ENCODE measurements around the gene MARVELD2. TPM values are rescaled to one million over a fixed set of nuclear protein-coding genes. Genes with fewer than 3 reads are reported as not detected.
"Not testable (repeated sequence)": the region's sequence is repeated elsewhere in the genome, so short reads cannot be mapped to it uniquely, and the experiment has no call there.

MARVELD2 gene
- total RNA-seq, 1 experiment from 2014 or later: 21.6 TPM

DNA sequence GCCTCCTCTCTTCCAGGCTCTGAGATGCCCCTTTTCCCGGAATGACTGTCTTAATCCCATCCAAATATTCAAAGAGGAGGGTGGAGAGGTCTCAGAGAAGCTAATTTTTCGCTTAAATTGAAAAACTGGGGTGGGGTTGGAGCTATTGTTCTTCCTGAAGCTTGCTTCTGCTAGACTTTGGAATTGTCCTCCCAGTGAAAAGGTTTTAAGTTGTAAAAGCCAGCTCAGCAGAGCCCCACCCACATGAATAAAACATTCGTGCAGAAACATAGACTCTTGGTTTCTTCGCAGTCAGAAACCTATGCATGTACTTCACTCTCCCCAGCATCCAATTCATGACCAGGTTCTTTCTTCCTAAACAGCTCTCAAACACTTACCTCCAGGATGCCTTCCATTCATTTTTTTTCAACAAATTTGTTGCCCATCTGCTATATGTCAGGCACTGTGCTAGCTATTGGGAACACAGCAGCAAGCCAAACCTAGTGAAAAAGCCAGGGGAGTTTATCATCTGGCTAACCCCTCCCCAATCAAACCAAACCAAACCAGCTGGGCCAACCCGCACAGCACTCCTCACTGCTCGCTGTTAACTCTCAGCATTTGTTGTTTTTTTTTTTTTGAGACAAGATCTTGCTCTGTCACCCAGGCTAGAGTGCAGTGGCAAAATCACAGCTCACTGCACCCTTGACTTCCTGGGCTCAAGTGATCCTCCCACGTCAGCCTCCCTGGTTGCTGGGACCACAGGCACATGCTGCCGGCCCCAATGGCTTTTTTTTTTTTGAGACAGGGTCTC, 39.7 kb downstream of the MARVELD2 start:
- H2AFZ ChIP-seq (ENCODE audit: low read depth, low read length, poor library complexity, severe bottlenecking): no peak overlapping the region
- DNase-seq (ENCODE audit: low read depth, low spot score) (no peak), ATAC-seq (no peak)
- no peaks in the 10 kb centered on the region for H3K79me2 ChIP-seq (ENCODE audit: insufficient read depth, low read length)
- ChIA-PET RAD21 (ENCODE audit: low non-redundant PET in 1 of 2, low total read pairs in 2 of 2, uncharacterized antibody in 2 of 2, unreplicated experiment in 2 of 2) (no interaction called here), POLR2A (no interaction called here), CTCF (no interaction called here)
- no peaks in the 10 kb centered on the region for H4K20me1 ChIP-seq (ENCODE audit: insufficient read depth)
- H3K4me1 ChIP-seq (ENCODE audit: control insufficient read depth in 1 of 2, insufficient read depth in 2 of 2, low read length in 2 of 2): peaks cover 0 to 8% of the 10 kb centered on the region in 2 experiments; a peak in 2 of 4 replicates
- TF ChIP-seq, protein P1, sequence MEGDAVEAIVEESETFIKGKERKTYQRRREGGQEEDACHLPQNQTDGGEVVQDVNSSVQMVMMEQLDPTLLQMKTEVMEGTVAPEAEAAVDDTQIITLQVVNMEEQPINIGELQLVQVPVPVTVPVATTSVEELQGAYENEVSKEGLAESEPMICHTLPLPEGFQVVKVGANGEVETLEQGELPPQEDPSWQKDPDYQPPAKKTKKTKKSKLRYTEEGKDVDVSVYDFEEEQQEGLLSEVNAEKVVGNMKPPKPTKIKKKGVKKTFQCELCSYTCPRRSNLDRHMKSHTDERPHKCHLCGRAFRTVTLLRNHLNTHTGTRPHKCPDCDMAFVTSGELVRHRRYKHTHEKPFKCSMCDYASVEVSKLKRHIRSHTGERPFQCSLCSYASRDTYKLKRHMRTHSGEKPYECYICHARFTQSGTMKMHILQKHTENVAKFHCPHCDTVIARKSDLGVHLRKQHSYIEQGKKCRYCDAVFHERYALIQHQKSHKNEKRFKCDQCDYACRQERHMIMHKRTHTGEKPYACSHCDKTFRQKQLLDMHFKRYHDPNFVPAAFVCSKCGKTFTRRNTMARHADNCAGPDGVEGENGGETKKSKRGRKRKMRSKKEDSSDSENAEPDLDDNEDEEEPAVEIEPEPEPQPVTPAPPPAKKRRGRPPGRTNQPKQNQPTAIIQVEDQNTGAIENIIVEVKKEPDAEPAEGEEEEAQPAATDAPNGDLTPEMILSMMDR (IDR thresholded peaks at IDR 0.05 in 2 of 3, conservative IDR thresholded peaks at IDR 0.05 in 1 of 3; ENCODE audit: borderline replicate concordance in 1 of 3, insufficient read depth in 1 of 3, low read depth in 2 of 3, low read length in 2 of 3): no peak
- TF ChIP-seq ELF1 (IDR thresholded peaks at IDR 0.05; ENCODE audit: borderline replicate concordance, low read depth) (no peak), CEBPB (IDR thresholded peaks at IDR 0.05; ENCODE audit: low read depth) (no peak), FOSL1 (IDR thresholded peaks at IDR 0.05; ENCODE audit: low read depth) (no peak), RAD21 (IDR thresholded peaks at IDR 0.05; ENCODE audit: low read depth) (no peak)
- BruUV-seq (replicated peaks): no TSS peak
- no peaks in the 10 kb centered on the region for H3K9me3 ChIP-seq (ENCODE audit: control insufficient read depth in 1 of 2, insufficient read depth in 1 of 2, low read depth in 1 of 2, low read length in 2 of 2)
- H3K9me2 ChIP-seq (ENCODE audit: insufficient read depth): no peaks in the 10 kb centered on the region
- H3K4me3 ChIP-seq (replicated peaks in 1 of 2; ENCODE audit: low read depth in 1 of 2, low read length in 2 of 2): no peak overlapping the region
- no peak overlapping the region for H3K9ac ChIP-seq (ENCODE audit: low read length)
- H3K4me2 ChIP-seq (ENCODE audit: low read length): no peak overlapping the region
- H3K27ac ChIP-seq (ENCODE audit: low read depth, low read length): no peak overlapping the region
- H3K27me3 ChIP-seq (ENCODE audit: insufficient read depth, low read length): no peaks in the 10 kb centered on the region
- H3K36me3 ChIP-seq (ENCODE audit: control insufficient read depth in 1 of 2, insufficient read depth in 2 of 2, low read length in 2 of 2): no peaks in the 10 kb centered on the region
- intact Hi-C loops (cut with micrococcal nuclease): no loop called here

DNA sequence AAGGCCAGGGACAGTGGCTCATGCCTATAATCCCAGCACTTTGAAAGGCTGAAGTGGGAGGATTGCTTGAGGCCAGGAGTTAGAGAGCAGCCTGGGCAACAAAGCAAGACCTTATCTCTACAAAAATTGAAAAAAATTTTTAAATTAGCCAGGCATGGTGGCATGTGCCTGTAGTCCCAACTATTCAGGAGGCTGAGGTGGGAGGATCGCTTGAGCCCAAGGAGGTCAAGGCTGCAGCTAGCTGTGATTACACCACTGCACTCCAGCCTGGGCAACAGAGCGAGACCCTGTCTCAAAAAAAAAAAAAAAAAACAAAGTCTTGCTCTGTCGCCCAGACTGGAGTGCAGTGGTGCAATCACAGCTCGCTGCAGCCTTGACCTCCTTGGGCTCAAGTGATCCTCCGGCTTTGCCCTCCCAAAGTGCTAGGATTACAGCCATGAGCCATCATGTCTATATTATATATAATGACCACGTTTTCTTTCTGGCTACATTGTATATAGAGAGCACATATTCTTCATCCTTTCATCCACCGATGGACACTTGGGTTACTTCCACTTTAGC, 40.6 kb downstream of the MARVELD2 start:
- H4K20me1 ChIP-seq (ENCODE audit: insufficient read depth); intact Hi-C loops (cut with micrococcal nuclease); H3K9me3 ChIP-seq (ENCODE audit: control insufficient read depth in 1 of 2, insufficient read depth in 1 of 2, low read depth in 1 of 2, low read length in 2 of 2); H3K4me2 ChIP-seq (ENCODE audit: low read length); RAD21 ChIA-PET (ENCODE audit: low non-redundant PET in 1 of 2, low total read pairs in 2 of 2, uncharacterized antibody in 2 of 2, unreplicated experiment in 2 of 2); DNase-seq (ENCODE audit: low read depth, low spot score); H3K36me3 ChIP-seq (ENCODE audit: control insufficient read depth in 1 of 2, insufficient read depth in 2 of 2, low read length in 2 of 2); CTCF ChIA-PET; H3K9ac ChIP-seq (ENCODE audit: low read length); H3K4me1 ChIP-seq (ENCODE audit: control insufficient read depth in 1 of 2, insufficient read depth in 2 of 2, low read length in 2 of 2); H3K9me2 ChIP-seq (ENCODE audit: insufficient read depth); ATAC-seq; H3K4me3 ChIP-seq (replicated peaks in 1 of 2; ENCODE audit: low read depth in 1 of 2, low read length in 2 of 2); H2AFZ ChIP-seq (ENCODE audit: low read depth, low read length, poor library complexity, severe bottlenecking); H3K27ac ChIP-seq (ENCODE audit: low read depth, low read length); H3K79me2 ChIP-seq (ENCODE audit: insufficient read depth, low read length); BruUV-seq (replicated peaks); POLR2A ChIA-PET; H3K27me3 ChIP-seq (ENCODE audit: insufficient read depth, low read length): not testable (repeated sequence)
